ENCODE data around the gene ADCK1. TPM values are rescaled to one million over a fixed set of nuclear protein-coding genes. Genes with fewer than 3 reads are reported as not detected.
"Not testable (repeated sequence)": the region's sequence is repeated elsewhere in the genome, so short reads cannot be mapped to it uniquely, and the experiment has no call there.

The ADCK1 gene
- total RNA-seq, 4 donors from 2014 or later = 4.2 to 10.7 (median 6.2) TPM

DNA sequence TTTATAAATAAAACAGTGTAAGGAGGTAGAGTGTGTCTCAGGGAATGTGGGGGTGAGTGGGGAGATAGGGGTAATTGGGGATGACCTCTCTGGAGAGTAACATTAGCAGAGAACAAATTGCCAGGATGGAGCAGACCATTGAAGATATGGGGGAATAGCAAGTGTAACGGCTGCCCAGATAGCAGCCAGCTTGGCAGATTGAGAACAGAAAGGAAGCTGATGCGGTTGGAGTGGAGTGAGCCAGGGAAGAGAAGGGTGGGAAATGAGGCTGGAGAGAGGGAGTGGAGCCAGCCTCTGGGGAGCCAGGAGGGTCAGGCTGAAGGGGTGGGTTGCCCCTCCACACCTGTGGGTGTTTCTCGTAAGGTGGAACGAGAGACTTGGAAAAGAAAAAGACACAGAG is 5.6 kb upstream of the ADCK1 start:
- ATAC-seq (ENCODE audit: low FRiP score) = no peak

DNA sequence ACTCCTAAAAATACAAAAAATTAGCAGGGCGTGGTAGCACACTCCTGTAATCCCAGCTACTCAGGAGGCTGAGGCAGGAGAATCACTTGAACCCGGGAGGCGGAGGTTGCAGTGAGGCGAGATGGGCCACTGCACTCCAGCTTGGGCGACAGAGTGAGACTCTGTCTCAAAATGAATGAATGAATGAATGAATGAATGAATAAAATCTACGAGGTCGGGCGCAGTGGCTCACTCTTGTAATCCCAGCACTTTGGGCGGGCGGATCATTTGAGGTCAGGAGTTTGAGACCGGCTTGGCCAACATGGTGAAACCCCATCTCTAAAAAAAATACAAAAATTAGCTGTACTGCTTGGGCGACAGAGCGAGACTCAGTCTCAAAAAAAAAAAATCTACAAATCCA is 453 bp upstream of the ADCK1 start:
- not testable (repeated sequence) for ATAC-seq (ENCODE audit: low FRiP score); DNase-seq (ENCODE audit: low spot score)

More for the DNA sequence above, 5.6 kb upstream of the ADCK1 start:
- no peak for DNase-seq (ENCODE audit: low spot score)
- TF ChIP-seq, protein P1, sequence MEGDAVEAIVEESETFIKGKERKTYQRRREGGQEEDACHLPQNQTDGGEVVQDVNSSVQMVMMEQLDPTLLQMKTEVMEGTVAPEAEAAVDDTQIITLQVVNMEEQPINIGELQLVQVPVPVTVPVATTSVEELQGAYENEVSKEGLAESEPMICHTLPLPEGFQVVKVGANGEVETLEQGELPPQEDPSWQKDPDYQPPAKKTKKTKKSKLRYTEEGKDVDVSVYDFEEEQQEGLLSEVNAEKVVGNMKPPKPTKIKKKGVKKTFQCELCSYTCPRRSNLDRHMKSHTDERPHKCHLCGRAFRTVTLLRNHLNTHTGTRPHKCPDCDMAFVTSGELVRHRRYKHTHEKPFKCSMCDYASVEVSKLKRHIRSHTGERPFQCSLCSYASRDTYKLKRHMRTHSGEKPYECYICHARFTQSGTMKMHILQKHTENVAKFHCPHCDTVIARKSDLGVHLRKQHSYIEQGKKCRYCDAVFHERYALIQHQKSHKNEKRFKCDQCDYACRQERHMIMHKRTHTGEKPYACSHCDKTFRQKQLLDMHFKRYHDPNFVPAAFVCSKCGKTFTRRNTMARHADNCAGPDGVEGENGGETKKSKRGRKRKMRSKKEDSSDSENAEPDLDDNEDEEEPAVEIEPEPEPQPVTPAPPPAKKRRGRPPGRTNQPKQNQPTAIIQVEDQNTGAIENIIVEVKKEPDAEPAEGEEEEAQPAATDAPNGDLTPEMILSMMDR (IDR thresholded peaks at IDR 0.05) = no peak

DNA sequence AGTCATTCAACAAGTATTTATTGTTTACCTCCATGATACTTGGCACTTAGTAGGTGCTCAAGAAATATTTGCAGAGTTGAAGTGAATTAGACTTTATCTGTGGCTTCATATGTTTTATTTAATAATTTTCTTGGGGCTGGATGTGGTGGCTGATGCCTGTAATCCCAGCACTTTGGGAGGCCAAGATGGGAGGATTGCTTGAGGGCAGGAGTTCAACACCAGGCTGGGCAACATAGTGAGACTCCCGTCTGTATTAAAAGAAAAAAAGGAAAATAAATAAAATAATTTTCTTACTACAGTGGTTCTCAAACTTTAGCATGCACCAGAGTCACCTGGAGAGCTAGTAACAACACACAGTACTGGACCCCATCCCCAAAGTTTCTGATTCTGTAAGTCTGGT is 905 bp downstream of the ADCK1 start:
- ATAC-seq (ENCODE audit: low FRiP score) (no peak), DNase-seq (ENCODE audit: low spot score) (no peak)
- TF ChIP-seq, protein P1 (IDR thresholded peaks at IDR 0.05) = no peak

DNA sequence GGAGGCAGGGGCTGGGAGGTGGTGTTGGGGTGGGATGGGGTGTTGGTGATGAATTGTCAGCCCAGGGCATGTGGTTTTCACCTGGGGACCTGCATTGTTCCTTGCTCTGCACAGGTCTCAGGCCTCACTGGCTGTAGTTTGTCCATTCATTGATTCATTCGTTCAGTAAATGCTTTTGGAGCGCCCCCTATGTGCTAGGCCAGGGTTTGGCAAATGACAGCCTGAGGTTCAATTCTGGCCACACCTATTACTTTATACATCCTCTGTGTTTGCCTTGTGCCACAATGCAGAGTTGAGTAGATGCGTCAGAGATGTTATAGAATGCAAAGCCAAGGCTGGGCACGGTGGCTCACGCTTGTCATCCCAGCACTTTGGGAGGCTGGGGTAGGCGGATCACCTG is 4.7 kb downstream of the ADCK1 start:
- ATAC-seq (ENCODE audit: low FRiP score) (no peak), DNase-seq (ENCODE audit: low spot score) (no peak)
- TF ChIP-seq, protein P1 (IDR thresholded peaks at IDR 0.05) = no peak

DNA sequence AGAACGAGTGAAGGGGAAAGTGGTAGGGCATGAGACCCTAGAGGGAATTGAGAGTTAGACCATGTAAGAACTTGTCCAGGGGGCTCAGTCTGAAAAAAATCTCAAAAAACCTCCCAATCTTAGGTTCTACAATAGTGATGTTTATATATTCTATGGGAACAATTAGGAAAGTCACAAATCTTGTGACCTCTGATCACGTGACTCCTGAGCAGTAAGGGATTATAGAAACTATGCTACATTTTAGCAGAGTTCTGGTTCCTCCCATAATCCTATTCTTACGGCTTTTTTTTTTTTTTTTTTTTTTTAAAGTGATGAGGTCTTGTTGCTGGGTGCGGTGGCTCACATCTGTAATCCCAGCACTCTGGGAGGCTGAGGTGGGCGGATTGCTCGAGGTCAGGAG is 5.8 kb downstream of the ADCK1 start:
- TF ChIP-seq, protein P1 (IDR thresholded peaks at IDR 0.05) = no peak
- DNase-seq (ENCODE audit: low spot score) (no peak), ATAC-seq (ENCODE audit: low FRiP score) (no peak)

DNA sequence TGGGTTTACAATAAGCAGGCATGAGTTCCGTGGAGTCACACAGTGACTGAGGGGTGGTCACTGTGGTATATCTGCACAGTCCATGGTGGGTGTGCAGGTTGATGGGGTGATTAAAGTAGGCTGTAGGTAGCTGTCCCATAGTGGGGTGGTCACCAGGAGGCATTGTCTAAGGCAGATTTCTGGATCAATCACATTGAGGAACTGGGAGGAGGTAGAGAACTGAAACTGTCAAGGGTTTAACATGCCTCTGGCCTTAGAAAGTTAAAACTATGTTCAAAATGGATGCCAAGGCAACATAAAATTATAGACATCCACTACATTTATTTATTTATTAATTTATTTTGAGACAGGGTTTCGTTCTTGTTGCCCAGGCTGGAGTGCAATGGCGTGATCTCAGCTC is 8.3 kb downstream of the ADCK1 start:
- DNase-seq (ENCODE audit: low spot score) (no peak), ATAC-seq (ENCODE audit: low FRiP score) (no peak)
- TF ChIP-seq, protein P1 (IDR thresholded peaks at IDR 0.05) = no peak

DNA sequence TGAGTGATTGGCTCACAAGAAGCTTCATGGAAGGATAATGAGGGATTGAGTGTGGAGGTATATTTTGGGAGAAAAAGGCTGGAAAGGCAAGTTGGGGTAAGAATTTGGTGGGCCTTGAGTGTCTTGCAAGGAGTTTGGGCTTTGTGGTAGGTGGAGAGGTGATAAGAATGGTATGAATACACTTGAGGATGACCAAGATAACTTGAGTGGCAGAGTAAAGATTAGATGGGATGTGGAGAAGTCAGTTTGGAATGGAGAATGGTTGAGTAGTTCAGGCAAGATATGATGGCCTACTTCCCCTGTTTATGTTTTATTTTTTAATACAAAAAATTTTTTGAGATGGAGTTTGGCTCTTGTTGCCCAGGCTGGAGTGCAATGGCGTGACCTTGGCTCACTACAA is 9.1 kb downstream of the ADCK1 start:
- ATAC-seq (ENCODE audit: low FRiP score) (no peak), DNase-seq (ENCODE audit: low spot score) (no peak)
- TF ChIP-seq, protein P1 (IDR thresholded peaks at IDR 0.05) = no peak

DNA sequence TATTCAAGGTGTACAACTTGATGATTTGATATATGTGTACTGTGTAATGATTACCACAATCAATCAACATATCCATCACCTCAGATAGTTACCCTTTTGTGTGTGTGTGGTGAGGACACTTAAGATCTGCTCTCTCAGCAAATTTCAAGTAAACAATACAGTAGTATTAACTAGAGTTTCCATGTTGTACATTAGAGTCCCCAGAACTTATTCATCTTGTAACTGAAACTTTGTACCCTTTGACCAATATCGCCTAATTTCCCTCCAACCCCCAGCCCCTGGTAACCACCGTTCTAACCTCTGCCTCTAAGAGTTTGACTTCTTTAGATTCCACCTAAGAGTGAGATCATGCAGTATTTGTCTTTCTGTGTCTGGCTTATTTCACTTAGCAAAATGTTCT is 12.1 kb downstream of the ADCK1 start:
- DNase-seq (ENCODE audit: low spot score) = no peak
- ATAC-seq (ENCODE audit: low FRiP score) = no peak
- TF ChIP-seq, protein P1 (IDR thresholded peaks at IDR 0.05) = no peak

DNA sequence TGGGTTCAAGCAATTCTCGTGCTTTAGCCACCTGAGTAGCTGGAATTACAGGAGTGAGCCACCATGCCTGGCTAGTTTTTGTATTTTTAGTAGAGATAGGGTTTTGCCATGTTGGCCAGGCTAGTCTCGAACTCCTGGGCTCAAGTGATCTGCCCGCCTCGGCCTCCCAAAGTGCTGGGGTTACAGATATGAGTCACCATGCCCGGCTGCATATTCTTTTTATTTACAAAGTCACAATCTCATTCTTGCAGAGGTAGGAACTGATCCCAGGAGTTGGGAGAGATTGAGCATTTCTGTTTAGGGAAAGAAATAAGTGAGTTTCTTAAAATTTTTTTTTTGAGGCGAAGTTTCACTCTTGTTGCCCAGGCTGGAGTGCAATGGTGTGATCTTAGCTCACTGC is 12.8 kb downstream of the ADCK1 start:
- not testable (repeated sequence) for ATAC-seq (ENCODE audit: low FRiP score); DNase-seq (ENCODE audit: low spot score)

Measured in omental fat pad (tissue), 4 donors.